Suprapubic skin (tissue), 3 donors: ENCODE data around the gene RIIAD1.

Experiments used
- POLR2A ChIP-seq, 2 donors: fragments of 450-650 bp; IDR thresholded peaks; one replicate each; pipeline ENCODE4 v1.6.1; 2017; ENCODE audit warnings: antibody characterized with exemption in 2 of 2, mild to moderate bottlenecking in 2 of 2, moderate library complexity in 2 of 2
- TF ChIP-seq, protein P1 (sequence below), 2 donors: fragments of 200-600 bp in 1 of 2; fragments of 450-650 bp in 1 of 2; sonication (generic) in 1 of 2; IDR thresholded peaks; one replicate each; pipeline ENCODE4 v1.5.1; 2016 to 2019; ENCODE audit warnings: antibody characterized with exemption in 2 of 2, mild to moderate bottlenecking in 1 of 2, moderate library complexity in 1 of 2

DNA sequence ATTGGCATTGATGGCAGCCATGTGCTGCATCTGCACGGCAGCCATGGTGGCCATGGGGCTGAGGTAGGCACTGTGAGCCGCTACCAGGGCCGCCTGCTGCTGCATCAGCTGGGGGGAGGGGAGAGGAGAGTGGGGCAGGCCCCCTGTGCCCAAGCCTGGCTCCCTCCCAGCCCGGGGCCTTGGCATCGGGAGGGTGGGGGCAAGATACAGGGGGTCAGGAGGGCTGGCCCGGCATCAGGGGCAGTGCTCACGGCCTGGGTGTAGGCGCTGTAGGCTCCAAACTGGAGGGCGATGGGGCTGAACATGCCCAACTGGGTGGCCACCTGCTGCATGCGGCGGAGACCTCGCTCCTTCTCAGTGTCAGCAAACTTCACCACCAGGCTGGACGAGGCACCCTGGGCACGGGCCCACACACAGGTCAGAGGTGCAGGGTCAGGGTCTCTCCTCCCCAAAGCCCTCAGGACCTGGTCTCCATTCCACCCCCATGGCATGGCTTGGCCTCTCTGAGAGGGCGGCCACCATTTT is 13.7 kb upstream of the RIIAD1 start:
- no peak for TF ChIP-seq POLR2A (IDR thresholded peaks at IDR 0.05)
- TF ChIP-seq, protein P1, sequence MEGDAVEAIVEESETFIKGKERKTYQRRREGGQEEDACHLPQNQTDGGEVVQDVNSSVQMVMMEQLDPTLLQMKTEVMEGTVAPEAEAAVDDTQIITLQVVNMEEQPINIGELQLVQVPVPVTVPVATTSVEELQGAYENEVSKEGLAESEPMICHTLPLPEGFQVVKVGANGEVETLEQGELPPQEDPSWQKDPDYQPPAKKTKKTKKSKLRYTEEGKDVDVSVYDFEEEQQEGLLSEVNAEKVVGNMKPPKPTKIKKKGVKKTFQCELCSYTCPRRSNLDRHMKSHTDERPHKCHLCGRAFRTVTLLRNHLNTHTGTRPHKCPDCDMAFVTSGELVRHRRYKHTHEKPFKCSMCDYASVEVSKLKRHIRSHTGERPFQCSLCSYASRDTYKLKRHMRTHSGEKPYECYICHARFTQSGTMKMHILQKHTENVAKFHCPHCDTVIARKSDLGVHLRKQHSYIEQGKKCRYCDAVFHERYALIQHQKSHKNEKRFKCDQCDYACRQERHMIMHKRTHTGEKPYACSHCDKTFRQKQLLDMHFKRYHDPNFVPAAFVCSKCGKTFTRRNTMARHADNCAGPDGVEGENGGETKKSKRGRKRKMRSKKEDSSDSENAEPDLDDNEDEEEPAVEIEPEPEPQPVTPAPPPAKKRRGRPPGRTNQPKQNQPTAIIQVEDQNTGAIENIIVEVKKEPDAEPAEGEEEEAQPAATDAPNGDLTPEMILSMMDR (IDR thresholded peaks at IDR 0.05), result no peak
